Measurements from ENCODE around the gene SUN5. TPM values are rescaled to one million over a fixed set of nuclear protein-coding genes. Genes with fewer than 3 reads are reported as not detected.

SUN5 gene
- total RNA-seq, 1 experiment from 2014 or later, result not detected

DNA sequence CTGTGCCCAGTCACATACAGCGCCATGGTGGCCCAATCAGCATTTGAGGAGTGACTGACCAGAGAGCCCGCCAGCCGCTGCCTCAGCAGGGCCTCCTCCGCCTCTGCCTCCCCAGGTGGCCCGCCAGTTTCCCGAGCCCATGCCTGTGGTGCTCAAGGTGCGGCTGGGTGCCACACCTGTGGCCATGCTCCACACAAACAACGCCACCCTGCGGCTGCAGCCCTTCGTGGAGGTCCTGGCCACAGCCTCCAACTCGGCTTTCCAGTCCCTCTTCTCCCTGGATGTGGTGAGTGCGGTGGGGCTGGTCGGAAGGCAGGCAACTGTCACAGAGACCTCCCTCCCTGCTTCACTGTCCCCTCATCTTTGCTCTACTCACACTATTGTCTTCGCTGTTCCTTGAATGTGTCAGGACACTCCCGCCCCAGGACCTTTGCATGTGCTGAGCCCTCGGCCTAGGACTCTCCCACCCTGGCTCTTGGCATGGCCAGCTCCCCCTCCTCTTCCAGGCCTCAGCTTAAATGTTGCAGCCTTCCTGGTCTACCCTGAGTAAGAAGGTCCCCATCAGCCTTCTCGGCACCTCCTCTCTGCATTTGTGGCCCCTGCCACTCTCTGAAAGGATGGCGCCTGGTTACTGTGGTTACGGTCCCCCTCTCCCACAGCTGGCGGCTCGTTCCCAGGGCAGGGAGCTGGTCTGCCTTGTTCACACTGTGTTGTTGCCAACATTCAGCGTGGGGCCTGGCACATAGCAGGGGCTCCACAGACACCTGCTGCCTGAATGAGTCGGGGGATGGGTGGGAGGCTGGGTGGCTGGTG is 15.4 kb upstream of the SUN5 start:
- Histone ChIP-seq H3K4me3 (ENCODE audit: low read length) (no peak overlapping the region), H3K4me2 (ENCODE audit: low read length) (no peak overlapping the region), H3F3A (ENCODE audit: low read length, unreplicated experiment) (no peaks in the 10 kb centered on the region), H3K27ac (ENCODE audit: low read length) (no peak overlapping the region), H3K9me2 (replicated peaks; ENCODE audit: low read length) (no peaks in the 10 kb centered on the region), H4K20me1 (ENCODE audit: low read length) (no peaks in the 10 kb centered on the region), H3K4me1 (ENCODE audit: insufficient read depth, low read length) (no peaks in the 10 kb centered on the region), H3K9ac (ENCODE audit: low read length) (no peak overlapping the region), H2AFZ (ENCODE audit: low read length) (no peak overlapping the region), H3K36me3 (ENCODE audit: low read depth, low read length) (no peaks in the 10 kb centered on the region), H3K27me3 (ENCODE audit: low read length) (peaks cover 33% of the 10 kb centered on the region), H3K9me3 (ENCODE audit: low read length) (no peaks in the 10 kb centered on the region), H3K79me2 (ENCODE audit: low read length) (no peaks in the 10 kb centered on the region)
- no peak for ATAC-seq
- no TSS peak for BruUV-seq (replicated peaks)
- TF ChIP-seq, protein P1, sequence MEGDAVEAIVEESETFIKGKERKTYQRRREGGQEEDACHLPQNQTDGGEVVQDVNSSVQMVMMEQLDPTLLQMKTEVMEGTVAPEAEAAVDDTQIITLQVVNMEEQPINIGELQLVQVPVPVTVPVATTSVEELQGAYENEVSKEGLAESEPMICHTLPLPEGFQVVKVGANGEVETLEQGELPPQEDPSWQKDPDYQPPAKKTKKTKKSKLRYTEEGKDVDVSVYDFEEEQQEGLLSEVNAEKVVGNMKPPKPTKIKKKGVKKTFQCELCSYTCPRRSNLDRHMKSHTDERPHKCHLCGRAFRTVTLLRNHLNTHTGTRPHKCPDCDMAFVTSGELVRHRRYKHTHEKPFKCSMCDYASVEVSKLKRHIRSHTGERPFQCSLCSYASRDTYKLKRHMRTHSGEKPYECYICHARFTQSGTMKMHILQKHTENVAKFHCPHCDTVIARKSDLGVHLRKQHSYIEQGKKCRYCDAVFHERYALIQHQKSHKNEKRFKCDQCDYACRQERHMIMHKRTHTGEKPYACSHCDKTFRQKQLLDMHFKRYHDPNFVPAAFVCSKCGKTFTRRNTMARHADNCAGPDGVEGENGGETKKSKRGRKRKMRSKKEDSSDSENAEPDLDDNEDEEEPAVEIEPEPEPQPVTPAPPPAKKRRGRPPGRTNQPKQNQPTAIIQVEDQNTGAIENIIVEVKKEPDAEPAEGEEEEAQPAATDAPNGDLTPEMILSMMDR (conservative IDR thresholded peaks at IDR 0.05; ENCODE audit: low read depth, low read length), result no peak
- TF ChIP-seq EZH2phosphoT487 (IDR thresholded peaks at IDR 0.05; ENCODE audit: borderline replicate concordance, low read length), result no peak
- DNase-seq, result no peak
- ChIA-PET CTCF (no interaction called here), POLR2A (ENCODE audit: unreplicated experiment) (no interaction called here)
- intact Hi-C loops (cut with micrococcal nuclease), result no loop called here

DNA sequence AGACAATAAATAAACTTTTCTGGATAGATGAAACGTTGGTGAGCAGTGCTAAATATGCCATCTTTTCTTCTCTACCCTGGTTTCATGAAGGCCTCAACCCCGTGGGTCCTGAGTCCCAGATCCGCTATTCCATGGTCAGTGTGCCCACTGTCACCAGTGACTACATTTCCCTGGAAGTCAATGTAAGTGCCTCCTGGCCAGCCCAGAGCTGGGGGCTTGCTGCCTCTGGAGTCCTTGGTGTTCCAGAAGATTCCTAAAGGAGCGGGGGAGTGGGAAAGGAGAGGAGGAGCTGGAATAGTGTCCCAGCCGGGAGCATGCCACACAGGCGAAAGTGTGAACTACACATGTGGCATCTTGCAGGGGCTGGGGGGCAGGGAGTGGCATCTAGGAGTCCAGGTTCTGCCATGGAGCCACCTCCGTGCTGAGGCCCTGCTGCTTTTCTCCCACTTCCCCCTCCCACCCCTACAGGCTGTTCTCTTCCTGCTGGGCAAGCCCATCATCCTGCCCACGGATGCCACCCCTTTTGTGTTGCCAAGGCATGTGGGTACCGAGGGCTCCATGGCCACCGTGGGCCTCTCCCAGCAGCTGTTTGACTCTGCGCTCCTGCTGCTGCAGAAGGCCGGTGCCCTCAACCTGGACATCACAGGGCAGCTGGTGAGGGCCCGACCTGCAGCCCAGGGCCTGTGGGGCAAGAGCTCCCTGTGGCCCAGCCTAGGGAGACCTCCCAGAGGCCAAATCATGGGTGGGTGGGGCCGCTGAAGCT is 14.1 kb upstream of the SUN5 start:
- H3F3A ChIP-seq (ENCODE audit: low read length, unreplicated experiment), result no peaks in the 10 kb centered on the region
- intact Hi-C loops (cut with micrococcal nuclease), result no loop called here
- H3K9me2 ChIP-seq (replicated peaks; ENCODE audit: low read length), result no peaks in the 10 kb centered on the region
- no peak overlapping the region for H3K9ac ChIP-seq (ENCODE audit: low read length)
- H3K4me2 ChIP-seq (ENCODE audit: low read length), result no peak overlapping the region
- no peak overlapping the region for H3K4me3 ChIP-seq (ENCODE audit: low read length)
- no peaks in the 10 kb centered on the region for H4K20me1 ChIP-seq (ENCODE audit: low read length)
- H3K27ac ChIP-seq (ENCODE audit: low read length), result no peak overlapping the region
- no peaks in the 10 kb centered on the region for H3K4me1 ChIP-seq (ENCODE audit: insufficient read depth, low read length)
- H2AFZ ChIP-seq (ENCODE audit: low read length), result no peak overlapping the region
- BruUV-seq (replicated peaks), result no TSS peak
- TF ChIP-seq, protein P1 (conservative IDR thresholded peaks at IDR 0.05; ENCODE audit: low read depth, low read length), result no peak
- TF ChIP-seq EZH2 (IDR thresholded peaks at IDR 0.05; ENCODE audit: low read length, unreplicated experiment) (no peak), EZH2phosphoT487 (IDR thresholded peaks at IDR 0.05; ENCODE audit: borderline replicate concordance, low read length) (no peak)
- POLR2A ChIA-PET (ENCODE audit: unreplicated experiment), result no interaction called here
- no peaks in the 10 kb centered on the region for H3K36me3 ChIP-seq (ENCODE audit: low read depth, low read length)
- no peaks in the 10 kb centered on the region for H3K9me3 ChIP-seq (ENCODE audit: low read length)
- H3K27me3 ChIP-seq (ENCODE audit: low read length), result peaks cover 46% of the 10 kb centered on the region
- H3K79me2 ChIP-seq (ENCODE audit: low read length), result no peaks in the 10 kb centered on the region
- CTCF ChIA-PET, result no interaction called here
- DNase-seq, result no peak
- no peak for ATAC-seq

- intact Hi-C loops (cut with micrococcal nuclease), result no loop called here
- ATAC-seq (no peak), DNase-seq (no peak)
- BruUV-seq (replicated peaks), result no TSS peak
- CTCF ChIA-PET, result no interaction called here
- Histone ChIP-seq H3K79me2 (ENCODE audit: low read length) (no peaks in the 10 kb centered on the region), H3K36me3 (ENCODE audit: low read depth, low read length) (no peaks in the 10 kb centered on the region), H3K9me2 (replicated peaks; ENCODE audit: low read length) (no peaks in the 10 kb centered on the region), H3F3A (ENCODE audit: low read length, unreplicated experiment) (no peaks in the 10 kb centered on the region), H3K4me3 (ENCODE audit: low read length) (no peak overlapping the region), H3K4me2 (ENCODE audit: low read length) (no peak overlapping the region), H3K9ac (ENCODE audit: low read length) (no peak overlapping the region), H3K4me1 (ENCODE audit: insufficient read depth, low read length) (no peaks in the 10 kb centered on the region), H3K27ac (ENCODE audit: low read length) (no peak overlapping the region), H2AFZ (ENCODE audit: low read length) (no peak overlapping the region), H4K20me1 (ENCODE audit: low read length) (no peaks in the 10 kb centered on the region), H3K27me3 (ENCODE audit: low read length) (peaks cover 53% of the 10 kb centered on the region), H3K9me3 (ENCODE audit: low read length) (no peaks in the 10 kb centered on the region)
- POLR2A ChIA-PET (ENCODE audit: unreplicated experiment), result no interaction called here
- TF ChIP-seq EZH2 (IDR thresholded peaks at IDR 0.05; ENCODE audit: low read length, unreplicated experiment) (no peak), EZH2phosphoT487 (IDR thresholded peaks at IDR 0.05; ENCODE audit: borderline replicate concordance, low read length) (no peak)
- TF ChIP-seq, protein P1 (conservative IDR thresholded peaks at IDR 0.05; ENCODE audit: low read depth, low read length), result no peak
Observed at GRCh38 chr20:33017542-33017941, 13.3 kb upstream of the SUN5 start.
